ENCODE measurements around the gene COPS9. TPM values are rescaled to one million over a fixed set of nuclear protein-coding genes. Genes with fewer than 3 reads are reported as not detected.

Gene COPS9
- total and polyA plus RNA-seq, 2 experiments from 2014 or later, result 91.7 to 629 TPM

DNA sequence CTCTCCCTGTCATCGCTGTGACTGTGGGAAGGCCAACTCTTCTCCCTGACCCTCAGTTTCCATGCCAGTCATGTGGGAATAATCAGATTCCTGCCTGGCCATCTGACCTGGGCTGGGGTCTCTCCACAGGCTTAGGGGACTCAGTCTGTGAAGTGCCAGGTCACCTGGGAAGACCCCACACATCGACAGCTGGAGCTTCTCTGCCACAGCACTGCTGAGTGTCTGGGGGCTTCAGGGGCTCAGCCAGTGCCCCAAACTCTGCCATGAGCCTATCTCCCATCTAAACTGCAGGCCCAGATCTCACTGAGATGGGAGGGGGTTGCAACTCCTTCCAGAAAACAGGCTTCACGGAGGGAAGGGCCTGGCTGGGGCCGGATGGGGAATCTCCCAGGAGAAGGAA is 46.4 kb upstream of the COPS9 start:
- no peaks in the 10 kb centered on the region for H3K9me2 ChIP-seq (ENCODE audit: insufficient read depth)
- H3K4me2 ChIP-seq, result no peak overlapping the region
- ATAC-seq, result no peak
- no peaks in the 10 kb centered on the region for H4K20me1 ChIP-seq (replicated peaks; ENCODE audit: insufficient read depth)
- Mint-ChIP-seq H3K27ac (no peak overlapping the region), H3K9me3 (peaks cover 12% of the 10 kb centered on the region), H3K27me3 (ENCODE audit: insufficient read depth, low read depth, poor library complexity) (peaks cover 5% of the 10 kb centered on the region), H3K4me1 (no peaks in the 10 kb centered on the region), H3K4me3 (no peak overlapping the region), H3K36me3 (ENCODE audit: low read depth) (peaks cover 3% of the 10 kb centered on the region; the same call in 1 of the 3 replicates)
- DNase-seq (ENCODE audit: low spot score), result no peak
- H3K27me3 ChIP-seq (ENCODE audit: insufficient read depth), result no peaks in the 10 kb centered on the region
- H3K36me3 ChIP-seq (ENCODE audit: insufficient read depth), result no peaks in the 10 kb centered on the region
- no peaks in the 10 kb centered on the region for H3K4me1 ChIP-seq (ENCODE audit: insufficient read depth)
- H3K27ac ChIP-seq (ENCODE audit: low read depth), result no peak overlapping the region
- no peak overlapping the region for H2AFZ ChIP-seq
- H3K4me3 ChIP-seq, result no peak overlapping the region
- no peaks in the 10 kb centered on the region for H3K79me2 ChIP-seq (replicated peaks; ENCODE audit: insufficient read depth)
- no peaks in the 10 kb centered on the region for H3F3A ChIP-seq (replicated peaks; ENCODE audit: low read depth)
- no peak for TF ChIP-seq POLR2AphosphoS5 (IDR thresholded peaks at IDR 0.05; ENCODE audit: low read depth)
- TF ChIP-seq, protein P1, sequence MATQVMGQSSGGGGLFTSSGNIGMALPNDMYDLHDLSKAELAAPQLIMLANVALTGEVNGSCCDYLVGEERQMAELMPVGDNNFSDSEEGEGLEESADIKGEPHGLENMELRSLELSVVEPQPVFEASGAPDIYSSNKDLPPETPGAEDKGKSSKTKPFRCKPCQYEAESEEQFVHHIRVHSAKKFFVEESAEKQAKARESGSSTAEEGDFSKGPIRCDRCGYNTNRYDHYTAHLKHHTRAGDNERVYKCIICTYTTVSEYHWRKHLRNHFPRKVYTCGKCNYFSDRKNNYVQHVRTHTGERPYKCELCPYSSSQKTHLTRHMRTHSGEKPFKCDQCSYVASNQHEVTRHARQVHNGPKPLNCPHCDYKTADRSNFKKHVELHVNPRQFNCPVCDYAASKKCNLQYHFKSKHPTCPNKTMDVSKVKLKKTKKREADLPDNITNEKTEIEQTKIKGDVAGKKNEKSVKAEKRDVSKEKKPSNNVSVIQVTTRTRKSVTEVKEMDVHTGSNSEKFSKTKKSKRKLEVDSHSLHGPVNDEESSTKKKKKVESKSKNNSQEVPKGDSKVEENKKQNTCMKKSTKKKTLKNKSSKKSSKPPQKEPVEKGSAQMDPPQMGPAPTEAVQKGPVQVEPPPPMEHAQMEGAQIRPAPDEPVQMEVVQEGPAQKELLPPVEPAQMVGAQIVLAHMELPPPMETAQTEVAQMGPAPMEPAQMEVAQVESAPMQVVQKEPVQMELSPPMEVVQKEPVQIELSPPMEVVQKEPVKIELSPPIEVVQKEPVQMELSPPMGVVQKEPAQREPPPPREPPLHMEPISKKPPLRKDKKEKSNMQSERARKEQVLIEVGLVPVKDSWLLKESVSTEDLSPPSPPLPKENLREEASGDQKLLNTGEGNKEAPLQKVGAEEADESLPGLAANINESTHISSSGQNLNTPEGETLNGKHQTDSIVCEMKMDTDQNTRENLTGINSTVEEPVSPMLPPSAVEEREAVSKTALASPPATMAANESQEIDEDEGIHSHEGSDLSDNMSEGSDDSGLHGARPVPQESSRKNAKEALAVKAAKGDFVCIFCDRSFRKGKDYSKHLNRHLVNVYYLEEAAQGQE (IDR thresholded peaks at IDR 0.05; ENCODE audit: unreplicated experiment), result no peak
- no peak for TF ChIP-seq ZNF114 (CRISPR knock-in tag; IDR thresholded peaks at IDR 0.05)
- no peak for TF ChIP-seq STAT1 (IDR thresholded peaks at IDR 0.05; ENCODE audit: unreplicated experiment)
- TF ChIP-seq CREB1 (CRISPR knock-in tag; IDR thresholded peaks at IDR 0.05; ENCODE audit: low read depth), result no peak
- TF ChIP-seq, protein P2, sequence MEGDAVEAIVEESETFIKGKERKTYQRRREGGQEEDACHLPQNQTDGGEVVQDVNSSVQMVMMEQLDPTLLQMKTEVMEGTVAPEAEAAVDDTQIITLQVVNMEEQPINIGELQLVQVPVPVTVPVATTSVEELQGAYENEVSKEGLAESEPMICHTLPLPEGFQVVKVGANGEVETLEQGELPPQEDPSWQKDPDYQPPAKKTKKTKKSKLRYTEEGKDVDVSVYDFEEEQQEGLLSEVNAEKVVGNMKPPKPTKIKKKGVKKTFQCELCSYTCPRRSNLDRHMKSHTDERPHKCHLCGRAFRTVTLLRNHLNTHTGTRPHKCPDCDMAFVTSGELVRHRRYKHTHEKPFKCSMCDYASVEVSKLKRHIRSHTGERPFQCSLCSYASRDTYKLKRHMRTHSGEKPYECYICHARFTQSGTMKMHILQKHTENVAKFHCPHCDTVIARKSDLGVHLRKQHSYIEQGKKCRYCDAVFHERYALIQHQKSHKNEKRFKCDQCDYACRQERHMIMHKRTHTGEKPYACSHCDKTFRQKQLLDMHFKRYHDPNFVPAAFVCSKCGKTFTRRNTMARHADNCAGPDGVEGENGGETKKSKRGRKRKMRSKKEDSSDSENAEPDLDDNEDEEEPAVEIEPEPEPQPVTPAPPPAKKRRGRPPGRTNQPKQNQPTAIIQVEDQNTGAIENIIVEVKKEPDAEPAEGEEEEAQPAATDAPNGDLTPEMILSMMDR (conservative IDR thresholded peaks at IDR 0.05; ENCODE audit: low read depth in 2 of 2), result no peak
- TF ChIP-seq EZH2 (IDR thresholded peaks at IDR 0.05; ENCODE audit: low read depth, unreplicated experiment), result no peak
- TF ChIP-seq NANOG (IDR thresholded peaks at IDR 0.05; ENCODE audit: borderline replicate concordance), result no peak
- TF ChIP-seq ZNF331 (CRISPR knock-in tag; IDR thresholded peaks at IDR 0.05; ENCODE audit: low read depth), result no peak
- TF ChIP-seq, protein P3, sequence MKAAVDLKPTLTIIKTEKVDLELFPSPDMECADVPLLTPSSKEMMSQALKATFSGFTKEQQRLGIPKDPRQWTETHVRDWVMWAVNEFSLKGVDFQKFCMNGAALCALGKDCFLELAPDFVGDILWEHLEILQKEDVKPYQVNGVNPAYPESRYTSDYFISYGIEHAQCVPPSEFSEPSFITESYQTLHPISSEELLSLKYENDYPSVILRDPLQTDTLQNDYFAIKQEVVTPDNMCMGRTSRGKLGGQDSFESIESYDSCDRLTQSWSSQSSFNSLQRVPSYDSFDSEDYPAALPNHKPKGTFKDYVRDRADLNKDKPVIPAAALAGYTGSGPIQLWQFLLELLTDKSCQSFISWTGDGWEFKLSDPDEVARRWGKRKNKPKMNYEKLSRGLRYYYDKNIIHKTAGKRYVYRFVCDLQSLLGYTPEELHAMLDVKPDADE (IDR thresholded peaks at IDR 0.05), result no peak
- no peak for TF ChIP-seq EZH2phosphoT487 (IDR thresholded peaks at IDR 0.05; ENCODE audit: unreplicated experiment)
- TF ChIP-seq JUNB (IDR thresholded peaks at IDR 0.05; ENCODE audit: unreplicated experiment), result no peak
- TF ChIP-seq, protein P4, sequence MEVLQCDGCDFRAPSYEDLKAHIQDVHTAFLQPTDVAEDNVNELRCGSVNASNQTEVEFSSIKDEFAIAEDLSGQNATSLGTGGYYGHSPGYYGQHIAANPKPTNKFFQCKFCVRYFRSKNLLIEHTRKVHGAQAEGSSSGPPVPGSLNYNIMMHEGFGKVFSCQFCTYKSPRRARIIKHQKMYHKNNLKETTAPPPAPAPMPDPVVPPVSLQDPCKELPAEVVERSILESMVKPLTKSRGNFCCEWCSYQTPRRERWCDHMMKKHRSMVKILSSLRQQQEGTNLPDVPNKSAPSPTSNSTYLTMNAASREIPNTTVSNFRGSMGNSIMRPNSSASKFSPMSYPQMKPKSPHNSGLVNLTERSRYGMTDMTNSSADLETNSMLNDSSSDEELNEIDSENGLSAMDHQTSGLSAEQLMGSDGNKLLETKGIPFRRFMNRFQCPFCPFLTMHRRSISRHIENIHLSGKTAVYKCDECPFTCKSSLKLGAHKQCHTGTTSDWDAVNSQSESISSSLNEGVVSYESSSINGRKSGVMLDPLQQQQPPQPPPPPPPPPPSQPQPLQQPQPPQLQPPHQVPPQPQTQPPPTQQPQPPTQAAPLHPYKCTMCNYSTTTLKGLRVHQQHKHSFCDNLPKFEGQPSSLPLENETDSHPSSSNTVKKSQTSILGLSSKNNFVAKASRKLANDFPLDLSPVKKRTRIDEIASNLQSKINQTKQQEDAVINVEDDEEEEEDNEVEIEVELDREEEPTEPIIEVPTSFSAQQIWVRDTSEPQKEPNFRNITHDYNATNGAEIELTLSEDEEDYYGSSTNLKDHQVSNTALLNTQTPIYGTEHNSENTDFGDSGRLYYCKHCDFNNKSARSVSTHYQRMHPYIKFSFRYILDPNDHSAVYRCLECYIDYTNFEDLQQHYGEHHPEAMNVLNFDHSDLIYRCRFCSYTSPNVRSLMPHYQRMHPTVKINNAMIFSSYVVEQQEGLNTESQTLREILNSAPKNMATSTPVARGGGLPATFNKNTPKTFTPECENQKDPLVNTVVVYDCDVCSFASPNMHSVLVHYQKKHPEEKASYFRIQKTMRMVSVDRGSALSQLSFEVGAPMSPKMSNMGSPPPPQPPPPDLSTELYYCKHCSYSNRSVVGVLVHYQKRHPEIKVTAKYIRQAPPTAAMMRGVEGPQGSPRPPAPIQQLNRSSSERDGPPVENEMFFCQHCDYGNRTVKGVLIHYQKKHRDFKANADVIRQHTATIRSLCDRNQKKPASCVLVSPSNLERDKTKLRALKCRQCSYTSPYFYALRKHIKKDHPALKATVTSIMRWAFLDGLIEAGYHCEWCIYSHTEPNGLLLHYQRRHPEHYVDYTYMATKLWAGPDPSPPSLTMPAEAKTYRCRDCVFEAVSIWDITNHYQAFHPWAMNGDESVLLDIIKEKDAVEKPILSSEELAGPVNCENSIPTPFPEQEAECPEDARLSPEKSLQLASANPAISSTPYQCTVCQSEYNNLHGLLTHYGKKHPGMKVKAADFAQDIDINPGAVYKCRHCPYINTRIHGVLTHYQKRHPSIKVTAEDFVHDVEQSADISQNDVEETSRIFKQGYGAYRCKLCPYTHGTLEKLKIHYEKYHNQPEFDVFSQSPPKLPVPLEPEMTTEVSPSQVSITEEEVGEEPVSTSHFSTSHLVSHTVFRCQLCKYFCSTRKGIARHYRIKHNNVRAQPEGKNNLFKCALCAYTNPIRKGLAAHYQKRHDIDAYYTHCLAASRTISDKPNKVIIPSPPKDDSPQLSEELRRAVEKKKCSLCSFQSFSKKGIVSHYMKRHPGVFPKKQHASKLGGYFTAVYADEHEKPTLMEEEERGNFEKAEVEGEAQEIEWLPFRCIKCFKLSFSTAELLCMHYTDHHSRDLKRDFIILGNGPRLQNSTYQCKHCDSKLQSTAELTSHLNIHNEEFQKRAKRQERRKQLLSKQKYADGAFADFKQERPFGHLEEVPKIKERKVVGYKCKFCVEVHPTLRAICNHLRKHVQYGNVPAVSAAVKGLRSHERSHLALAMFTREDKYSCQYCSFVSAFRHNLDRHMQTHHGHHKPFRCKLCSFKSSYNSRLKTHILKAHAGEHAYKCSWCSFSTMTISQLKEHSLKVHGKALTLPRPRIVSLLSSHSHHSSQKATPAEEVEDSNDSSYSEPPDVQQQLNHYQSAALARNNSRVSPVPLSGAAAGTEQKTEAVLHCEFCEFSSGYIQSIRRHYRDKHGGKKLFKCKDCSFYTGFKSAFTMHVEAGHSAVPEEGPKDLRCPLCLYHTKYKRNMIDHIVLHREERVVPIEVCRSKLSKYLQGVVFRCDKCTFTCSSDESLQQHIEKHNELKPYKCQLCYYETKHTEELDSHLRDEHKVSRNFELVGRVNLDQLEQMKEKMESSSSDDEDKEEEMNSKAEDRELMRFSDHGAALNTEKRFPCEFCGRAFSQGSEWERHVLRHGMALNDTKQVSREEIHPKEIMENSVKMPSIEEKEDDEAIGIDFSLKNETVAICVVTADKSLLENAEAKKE (CRISPR knock-in tag; IDR thresholded peaks at IDR 0.05), result no peak

Measured in GM23338 (cell line).